Measurements from ENCODE around the gene WDR82. TPM values are rescaled to one million over a fixed set of nuclear protein-coding genes. Genes with fewer than 3 reads are reported as not detected.

Gene WDR82
- total and polyA plus RNA-seq, 4 donors: 27.9 to 72.4 (median 44.9) TPM

- Histone ChIP-seq H3K27ac (ENCODE audit: low read depth in 1 of 2, low read length in 2 of 2) (no peak overlapping the region), H3K9me3 (ENCODE audit: control insufficient read depth, low read length) (no peaks in the 10 kb centered on the region), H3K4me3 (ENCODE audit: low read length in 2 of 2) (no peak overlapping the region), H3K4me1 (ENCODE audit: control insufficient read depth in 1 of 2, insufficient read depth in 2 of 2, low read length in 2 of 2) (no peaks in the 10 kb centered on the region), H3K27me3 (ENCODE audit: control insufficient read depth in 1 of 2, insufficient read depth in 2 of 2, low read length in 1 of 2) (no peaks in the 10 kb centered on the region), H3K36me3 (ENCODE audit: control insufficient read depth in 1 of 2, insufficient read depth in 2 of 2, low read length in 1 of 2) (peaks cover 0 to 6% of the 10 kb centered on the region in 2 donors)
- no peak for ATAC-seq (ENCODE audit: low FRiP score)
- WGBS, 2 donors: 84 to 90% methylated on average over 10 of the region's 10 CpGs
- intact Hi-C loops (cut with DNase I): no loop called here
- no peak for DNase-seq
These were observed 50.2 kb downstream of the WDR82 start for GRCh38 chr3:52228266-52228665.

GRCh38 chr3:52227766-52228165 is 50.7 kb downstream of the WDR82 start:
- Histone ChIP-seq H3K27ac (ENCODE audit: low read depth in 1 of 2, low read length in 2 of 2) (no peak overlapping the region), H3K9me3 (ENCODE audit: control insufficient read depth, low read length) (no peaks in the 10 kb centered on the region), H3K27me3 (ENCODE audit: control insufficient read depth in 1 of 2, insufficient read depth in 2 of 2, low read length in 1 of 2) (no peaks in the 10 kb centered on the region), H3K36me3 (ENCODE audit: control insufficient read depth in 1 of 2, insufficient read depth in 2 of 2, low read length in 1 of 2) (peaks cover 0 to 6% of the 10 kb centered on the region in 2 donors), H3K4me3 (ENCODE audit: low read length in 2 of 2) (no peak overlapping the region), H3K4me1 (ENCODE audit: control insufficient read depth in 1 of 2, insufficient read depth in 2 of 2, low read length in 2 of 2) (no peaks in the 10 kb centered on the region)
- WGBS, 2 donors: 81% methylated on average over 7 of the region's 7 CpGs
- DNase-seq (peak in 1 of 2 donors; percentile 32), ATAC-seq (ENCODE audit: low FRiP score) (no peak)
- intact Hi-C loops (cut with DNase I): no loop called here

- intact Hi-C loops (cut with DNase I): no loop called here
- Histone ChIP-seq H3K4me1 (ENCODE audit: control insufficient read depth in 1 of 2, insufficient read depth in 2 of 2, low read length in 2 of 2) (no peaks in the 10 kb centered on the region), H3K4me3 (ENCODE audit: low read length in 2 of 2) (no peak overlapping the region), H3K27ac (ENCODE audit: low read depth in 1 of 2, low read length in 2 of 2) (no peak overlapping the region), H3K27me3 (ENCODE audit: control insufficient read depth in 1 of 2, insufficient read depth in 2 of 2, low read length in 1 of 2) (no peaks in the 10 kb centered on the region), H3K9me3 (ENCODE audit: control insufficient read depth, low read length) (no peaks in the 10 kb centered on the region), H3K36me3 (ENCODE audit: control insufficient read depth in 1 of 2, insufficient read depth in 2 of 2, low read length in 1 of 2) (peaks cover 0 to 6% of the 10 kb centered on the region in 2 donors)
- ATAC-seq (ENCODE audit: low FRiP score) (no peak), DNase-seq (peak in 1 of 2 donors; percentile 26)
- 87 to 89% methylated on average over 4 of the region's 4 CpGs for WGBS, 2 donors
These were observed 51.3 kb downstream of the WDR82 start for GRCh38 chr3:52227117-52227516.

- 85 to 92% methylated on average over 5 of the region's 5 CpGs for WGBS, 2 donors
- no peak overlapping the region for H3K27ac ChIP-seq (ENCODE audit: low read depth in 1 of 2, low read length in 2 of 2)
- no peaks in the 10 kb centered on the region for H3K4me1 ChIP-seq (ENCODE audit: control insufficient read depth in 1 of 2, insufficient read depth in 2 of 2, low read length in 2 of 2)
- peak in 1 of 2 donors; percentile 35 for DNase-seq
- no peaks in the 10 kb centered on the region for H3K27me3 ChIP-seq (ENCODE audit: control insufficient read depth in 1 of 2, insufficient read depth in 2 of 2, low read length in 1 of 2)
- H3K9me3 ChIP-seq (ENCODE audit: control insufficient read depth, low read length): no peaks in the 10 kb centered on the region
- ATAC-seq (ENCODE audit: low FRiP score): no peak
- peaks cover 0 to 6% of the 10 kb centered on the region in 2 donors for H3K36me3 ChIP-seq (ENCODE audit: control insufficient read depth in 1 of 2, insufficient read depth in 2 of 2, low read length in 1 of 2)
- H3K4me3 ChIP-seq (ENCODE audit: low read length in 2 of 2): no peak overlapping the region
- intact Hi-C loops (cut with DNase I): no loop called here
These were observed 52.1 kb downstream of the WDR82 start for GRCh38 chr3:52226229-52226817.

- Histone ChIP-seq H3K4me3 (ENCODE audit: low read length in 2 of 2) (no peak within 1 kb of the TSS), H3K27me3 (ENCODE audit: control insufficient read depth in 1 of 2, insufficient read depth in 2 of 2, low read length in 1 of 2) (no peaks in the 10 kb centered on the region), H3K36me3 (ENCODE audit: control insufficient read depth in 1 of 2, insufficient read depth in 2 of 2, low read length in 1 of 2) (peaks cover 0 to 5% of the 10 kb centered on the region in 2 donors), H3K4me1 (ENCODE audit: control insufficient read depth in 1 of 2, insufficient read depth in 2 of 2, low read length in 2 of 2) (no peaks in the 10 kb centered on the region), H3K9me3 (ENCODE audit: control insufficient read depth, low read length) (no peaks in the 10 kb centered on the region), H3K27ac (ENCODE audit: low read depth in 1 of 2, low read length in 2 of 2) (no peak within 1 kb of the TSS)
- intact Hi-C loops (cut with DNase I): no loop called here
- 79 to 80% methylated on average over 9 of the region's 9 CpGs for WGBS, 2 donors
- peak in 1 of 2 donors; percentile 43 for DNase-seq
- ATAC-seq (ENCODE audit: low FRiP score): no peak
These were observed 52.8 kb downstream of the WDR82 start, which contains the start of gene TLR9 for GRCh38 chr3:52225452-52226228. Gene TLR9 (minus strand): TSS chr3:52225645. CDS start chr3:52225529, 116 bp downstream.

- Histone ChIP-seq H3K27me3 (ENCODE audit: control insufficient read depth in 1 of 2, insufficient read depth in 2 of 2, low read length in 1 of 2) (no peaks in the 10 kb centered on the region), H3K4me1 (ENCODE audit: control insufficient read depth in 1 of 2, insufficient read depth in 2 of 2, low read length in 2 of 2) (no peaks in the 10 kb centered on the region), H3K4me3 (ENCODE audit: low read length in 2 of 2) (no peak overlapping the region), H3K36me3 (ENCODE audit: control insufficient read depth in 1 of 2, insufficient read depth in 2 of 2, low read length in 1 of 2) (no peaks in the 10 kb centered on the region), H3K27ac (ENCODE audit: low read depth in 1 of 2, low read length in 2 of 2) (no peak overlapping the region), H3K9me3 (ENCODE audit: control insufficient read depth, low read length) (no peaks in the 10 kb centered on the region)
- intact Hi-C loops (cut with DNase I): loop anchor here in 1 of 2 donors (5.0 kb wide), 1 partner anchor 224 kb away; the partner anchor contains the start of gene SEMA3G
- 94% methylated on average over 32 of the region's 32 CpGs for WGBS, 2 donors
- DNase-seq (no peak), ATAC-seq (ENCODE audit: low FRiP score) (no peak)
These were observed 54.7 kb downstream of the WDR82 start for GRCh38 chr3:52223449-52224408.

GRCh38 chr3:52222319-52223221 is 55.9 kb downstream of the WDR82 start:
- Histone ChIP-seq H3K4me1 (ENCODE audit: control insufficient read depth in 1 of 2, insufficient read depth in 2 of 2, low read length in 2 of 2) (no peaks in the 10 kb centered on the region), H3K4me3 (ENCODE audit: low read length in 2 of 2) (no peak overlapping the region), H3K27me3 (ENCODE audit: control insufficient read depth in 1 of 2, insufficient read depth in 2 of 2, low read length in 1 of 2) (no peaks in the 10 kb centered on the region), H3K36me3 (ENCODE audit: control insufficient read depth in 1 of 2, insufficient read depth in 2 of 2, low read length in 1 of 2) (no peaks in the 10 kb centered on the region), H3K9me3 (ENCODE audit: control insufficient read depth, low read length) (no peaks in the 10 kb centered on the region), H3K27ac (ENCODE audit: low read depth in 1 of 2, low read length in 2 of 2) (no peak overlapping the region)
- DNase-seq (no peak), ATAC-seq (ENCODE audit: low FRiP score) (no peak)
- intact Hi-C loops (cut with DNase I): loop anchor here in 1 of 2 donors (5.0 kb wide), 1 partner anchor 225 kb away; the partner anchor contains the start of gene SEMA3G
- WGBS, 2 donors: 93 to 94% methylated on average over 41 of the region's 41 CpGs
